HG02870 (cell line): ENCODE measurements around the gene ZFPM1.

ENCODE experiments used
- ATAC-seq: cut with Tn5 transposase; IDR thresholded peaks from one replicate; pipeline ENCODE4 v1.9.1; 2021; ENCODE audit warnings: mild to moderate bottlenecking, moderate library complexity; ENCODE audit not compliant: unreplicated experiment

The ZFPM1 gene

GRCh38 chr16:88495268-88495772, 42.2 kb downstream of the ZFPM1 start:
- ATAC-seq: no peak

- no peak for ATAC-seq
Measured at GRCh38 chr16:88497561-88498462, 44.7 kb downstream of the ZFPM1 start.

GRCh38 chr16:88498576-88499208, 45.6 kb downstream of the ZFPM1 start:
- no peak for ATAC-seq

GRCh38 chr16:88499292-88499691, 46.2 kb downstream of the ZFPM1 start:
- no peak for ATAC-seq

- no peak for ATAC-seq
Measured at GRCh38 chr16:88499836-88500251, 46.8 kb downstream of the ZFPM1 start.

GRCh38 chr16:88500255-88500661, 47.2 kb downstream of the ZFPM1 start:
- no peak for ATAC-seq

GRCh38 chr16:88502371-88502770, 49.3 kb downstream of the ZFPM1 start:
- no peak for ATAC-seq

GRCh38 chr16:88502776-88503280, 49.7 kb downstream of the ZFPM1 start:
- no peak for ATAC-seq

- no peak for ATAC-seq
Measured at GRCh38 chr16:88503374-88503770, 50.3 kb downstream of the ZFPM1 start.

GRCh38 chr16:88503771-88504488, 50.9 kb downstream of the ZFPM1 start:
- no peak for ATAC-seq

- ATAC-seq: no peak
Measured at GRCh38 chr16:88504489-88505404, 51.7 kb downstream of the ZFPM1 start.

GRCh38 chr16:88505405-88506082, 52.5 kb downstream of the ZFPM1 start:
- no peak for ATAC-seq

- ATAC-seq: no peak
Measured at GRCh38 chr16:88506723-88507122, 53.6 kb downstream of the ZFPM1 start.

GRCh38 chr16:88507231-88507743, 54.2 kb downstream of the ZFPM1 start:
- no peak for ATAC-seq

GRCh38 chr16:88508376-88508867, 55.3 kb downstream of the ZFPM1 start:
- no peak for ATAC-seq

- no peak for ATAC-seq
Measured at GRCh38 chr16:88508868-88509748, 56.0 kb downstream of the ZFPM1 start.

GRCh38 chr16:88509749-88510069, 56.6 kb downstream of the ZFPM1 start:
- ATAC-seq: no peak
